T47D (cell line): ENCODE data around the gene GSG1L.

Experiments used
- DNase-seq, 2 experiments: peaks; one replicate each; pipeline versions ENCODE4 v3.0.0 to v3.0.0-alpha.2; 2011 to 2012; ENCODE audit warnings: low read depth in 1 of 2, low spot score in 1 of 2
- JUND ChIP-seq: IDR thresholded peaks from 2 replicates; pipeline ENCODE4 v1.6.1; 2012; ENCODE audit warnings: low read depth
- in situ Hi-C: cut with HindIII; loops from 2 replicates; pipeline ENCODE4 v1.10.0; 2016; ENCODE audit warnings: low sequenced_read_pairs, low pct_unique_long_range_greater_than_20kb

GSG1L gene

GRCh38 chr16:27863377-27863776 is 200.1 kb downstream of the GSG1L start:
- in situ Hi-C loops: no loop called here

GRCh38 chr16:27862953-27863352 is 200.6 kb downstream of the GSG1L start:
- no peak for DNase-seq
- in situ Hi-C loops: no loop called here
- TF ChIP-seq JUND: no peak

More at GRCh38 chr16:27863377-27863776, 200.1 kb downstream of the GSG1L start:
- no peak for TF ChIP-seq JUND
- no peak for DNase-seq

- no peak for DNase-seq
- no peak for TF ChIP-seq JUND
- in situ Hi-C loops: no loop called here
Measured at GRCh38 chr16:27860091-27860490, 203.4 kb downstream of the GSG1L start.

- no peak for TF ChIP-seq JUND
- in situ Hi-C loops: no loop called here
- no peak for DNase-seq
Measured at GRCh38 chr16:27859020-27859419, 204.5 kb downstream of the GSG1L start.

GRCh38 chr16:27853651-27854050 is 209.9 kb downstream of the GSG1L start:
- in situ Hi-C loops: no loop called here
- TF ChIP-seq JUND: no peak
- DNase-seq: no peak

GRCh38 chr16:27853101-27853500 is 210.4 kb downstream of the GSG1L start:
- DNase-seq: no peak
- TF ChIP-seq JUND: no peak
- in situ Hi-C loops: no loop called here

- in situ Hi-C loops: no loop called here
- no peak for TF ChIP-seq JUND
- DNase-seq: no peak
Measured at GRCh38 chr16:27852681-27853080, 210.8 kb downstream of the GSG1L start.

- DNase-seq: no peak
- in situ Hi-C loops: no loop called here
- no peak for TF ChIP-seq JUND
Measured at GRCh38 chr16:27852116-27852515, 211.4 kb downstream of the GSG1L start.

GRCh38 chr16:27851586-27851985 is 211.9 kb downstream of the GSG1L start:
- DNase-seq: no peak
- in situ Hi-C loops: no loop called here
- no peak for TF ChIP-seq JUND

GRCh38 chr16:27849621-27850020 is 213.9 kb downstream of the GSG1L start:
- in situ Hi-C loops: no loop called here
- no peak for TF ChIP-seq JUND
- DNase-seq: no peak

- TF ChIP-seq JUND: no peak
- DNase-seq: no peak
- in situ Hi-C loops: no loop called here
Measured at GRCh38 chr16:27847030-27847550, 216.4 kb downstream of the GSG1L start.

- TF ChIP-seq JUND: no peak
- DNase-seq: no peak
- in situ Hi-C loops: no loop called here
Measured at GRCh38 chr16:27844826-27845225, 218.7 kb downstream of the GSG1L start.

- no peak for TF ChIP-seq JUND
- DNase-seq: no peak
- in situ Hi-C loops: no loop called here
Measured at GRCh38 chr16:27843800-27844199, 219.7 kb downstream of the GSG1L start.

GRCh38 chr16:27841911-27842310 is 221.6 kb downstream of the GSG1L start:
- DNase-seq: no peak
- in situ Hi-C loops: no loop called here
- no peak for TF ChIP-seq JUND
